ENCODE results near the gene RCN2.

RCN2 gene

DNA sequence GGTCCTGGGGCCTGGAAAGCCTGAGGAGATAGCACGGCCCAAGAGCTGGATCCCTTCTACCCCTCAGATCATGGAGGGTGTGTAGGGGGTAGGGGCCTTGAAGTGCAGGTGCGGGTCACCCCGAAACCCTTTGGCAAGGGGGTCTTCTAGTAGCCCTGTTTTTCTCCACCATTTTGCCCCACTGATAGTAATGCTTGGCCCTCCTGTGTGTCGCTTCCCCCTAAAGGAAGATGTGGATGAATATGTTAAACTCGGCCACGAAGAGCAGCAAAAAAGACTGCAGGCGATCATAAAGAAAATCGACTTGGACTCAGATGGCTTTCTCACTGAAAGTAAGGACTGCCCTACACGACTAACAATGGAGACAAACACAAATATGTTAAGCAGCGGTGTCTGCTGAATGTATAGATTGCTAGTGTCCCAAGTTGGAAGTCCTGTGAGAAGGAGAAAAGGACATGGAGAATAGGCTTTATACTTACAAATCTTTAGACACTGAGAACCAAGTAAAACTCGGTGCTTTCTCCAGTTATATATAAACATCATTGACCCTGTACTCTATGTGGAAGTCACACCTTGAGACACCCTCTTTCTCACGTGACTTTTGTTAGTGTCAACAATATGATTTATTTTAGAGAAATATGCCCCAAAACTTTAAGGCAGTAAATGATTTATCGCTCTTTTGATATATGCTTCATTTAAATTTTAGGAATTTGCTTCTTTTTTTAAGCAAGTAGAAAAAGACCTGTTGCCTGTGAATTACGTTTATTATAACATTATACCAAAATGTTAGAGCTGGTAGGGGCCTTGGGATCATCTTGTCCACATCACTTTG, 802 bp downstream of the RCN2 start:
- POLR2A ChIA-PET: no interaction called here
- CTCF ChIA-PET: interaction anchor here (1.3 kb wide), 1 partner anchor 9 kb away, joined by 4 read pairs; no protein-coding TSS in a partner anchor
- peak; percentile 18 to 49 (median 37) for DNase-seq
- Histone ChIP-seq H3K9me3 (ENCODE audit: control extremely low read depth in 1 of 5, control insufficient read depth in 4 of 5, insufficient read depth in 2 of 5, low read depth in 1 of 5, low read length in 4 of 5) (no peaks in the 10 kb centered on the region), H3K4me1 (ENCODE audit: control extremely low read depth in 1 of 4, control insufficient read depth in 4 of 4, insufficient read depth in 4 of 4, low read length in 3 of 4) (peaks cover 3 to 17% (median 10%) of the 10 kb centered on the region in 4 experiments), H3K27ac (ENCODE audit: insufficient read depth in 1 of 2, low read depth in 1 of 2, low read length in 2 of 2, poor library complexity in 1 of 2, severe bottlenecking in 2 of 2) (peak overlapping the region; percentile 65 to 86), H3K4me3 (ENCODE audit: control insufficient read depth in 1 of 7, extremely low read depth in 1 of 7, insufficient read depth in 4 of 7, low read depth in 2 of 7, low read length in 6 of 7) (peak overlapping the region; percentile 56 to 90 (median 83)), H3K36me3 (ENCODE audit: control insufficient read depth in 4 of 4, insufficient read depth in 4 of 4, low read length in 3 of 4) (peaks cover 6 to 31% (median 19%) of the 10 kb centered on the region in 4 experiments), H3K27me3 (replicated peaks in 2 of 5; ENCODE audit: control insufficient read depth in 4 of 5, insufficient read depth in 5 of 5, low read length in 4 of 5) (no peaks in the 10 kb centered on the region)
- WGBS (ENCODE audit: insufficient coverage): 0% methylated on average over 2 of the region's 14 CpGs

DNA sequence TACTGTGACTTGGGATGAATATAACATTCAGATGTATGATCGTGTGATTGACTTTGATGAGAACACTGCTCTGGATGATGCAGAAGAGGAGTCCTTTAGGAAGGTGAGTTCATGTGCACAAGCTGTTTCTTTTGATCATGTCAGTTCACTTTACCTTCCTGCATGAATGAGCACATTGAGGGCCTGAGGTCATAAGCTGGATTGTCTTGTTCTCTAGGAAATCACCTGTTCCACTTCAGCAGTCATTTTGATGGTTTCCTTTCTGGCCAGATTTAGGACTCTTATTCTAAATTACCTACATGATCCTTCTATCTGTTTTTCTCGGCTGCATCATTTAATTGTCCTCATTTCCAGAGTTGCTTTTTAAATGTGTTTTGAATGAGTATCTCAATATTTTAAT, 4.1 kb downstream of the RCN2 start:
- peak in 2 of 3 donors; percentile 6 to 22 for DNase-seq
- ChIA-PET POLR2A (no interaction called here), CTCF (interaction anchor here (0.6 to 1.6 kb wide), 5 partner anchors 12 to 561 kb away, joined by 3 to 4 read pairs (median 3); no protein-coding TSS in a partner anchor)
- H3K36me3 ChIP-seq (ENCODE audit: control insufficient read depth in 4 of 4, insufficient read depth in 4 of 4, low read length in 3 of 4): peaks cover 6 to 38% (median 24%) of the 10 kb centered on the region in 4 experiments
- no peaks in the 10 kb centered on the region for H3K27me3 ChIP-seq (replicated peaks in 2 of 5; ENCODE audit: control insufficient read depth in 4 of 5, insufficient read depth in 5 of 5, low read length in 4 of 5)
- peaks cover 3 to 16% (median 10%) of the 10 kb centered on the region in 4 experiments for H3K4me1 ChIP-seq (ENCODE audit: control extremely low read depth in 1 of 4, control insufficient read depth in 4 of 4, insufficient read depth in 4 of 4, low read length in 3 of 4)
- 85% methylated on average over 1 of the region's 2 CpGs for WGBS (ENCODE audit: insufficient coverage)
- H3K4me3 ChIP-seq (ENCODE audit: control insufficient read depth in 1 of 7, extremely low read depth in 1 of 7, insufficient read depth in 4 of 7, low read depth in 2 of 7, low read length in 6 of 7): no peak overlapping the region
- H3K9me3 ChIP-seq (ENCODE audit: control extremely low read depth in 1 of 5, control insufficient read depth in 4 of 5, insufficient read depth in 2 of 5, low read depth in 1 of 5, low read length in 4 of 5): no peaks in the 10 kb centered on the region
- no peak overlapping the region for H3K27ac ChIP-seq (ENCODE audit: insufficient read depth in 1 of 2, low read depth in 1 of 2, low read length in 2 of 2, poor library complexity in 1 of 2, severe bottlenecking in 2 of 2)

DNA sequence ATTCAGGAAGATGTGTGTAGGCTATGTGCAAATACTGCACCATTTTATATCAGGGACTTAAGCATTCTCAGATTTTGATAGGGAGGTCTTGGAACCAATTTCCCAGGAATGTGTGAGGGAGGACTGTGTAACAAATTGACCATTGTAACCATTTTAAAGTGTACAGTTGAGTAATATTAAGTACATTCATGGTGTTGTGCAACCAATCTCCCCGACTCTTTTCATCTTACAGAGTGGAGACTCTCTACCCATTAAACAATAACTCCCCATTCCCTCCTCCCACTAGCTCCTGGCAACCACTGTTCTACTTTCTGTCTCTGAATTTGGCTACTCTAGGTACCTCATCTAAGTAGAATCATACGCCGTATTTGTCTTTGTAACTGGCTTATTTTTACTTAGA, 5.1 kb downstream of the RCN2 start:
- peaks cover 6 to 38% (median 24%) of the 10 kb centered on the region in 4 experiments for H3K36me3 ChIP-seq (ENCODE audit: control insufficient read depth in 4 of 4, insufficient read depth in 4 of 4, low read length in 3 of 4)
- no peaks in the 10 kb centered on the region for H3K9me3 ChIP-seq (ENCODE audit: control extremely low read depth in 1 of 5, control insufficient read depth in 4 of 5, insufficient read depth in 2 of 5, low read depth in 1 of 5, low read length in 4 of 5)
- 100% methylated on average over 1 of the region's 3 CpGs for WGBS (ENCODE audit: insufficient coverage)
- POLR2A ChIA-PET: no interaction called here
- H3K4me3 ChIP-seq (ENCODE audit: control insufficient read depth in 1 of 7, extremely low read depth in 1 of 7, insufficient read depth in 4 of 7, low read depth in 2 of 7, low read length in 6 of 7): no peak overlapping the region
- no peak for DNase-seq
- peaks cover 0 to 10% (median 5%) of the 10 kb centered on the region in 4 experiments for H3K4me1 ChIP-seq (ENCODE audit: control extremely low read depth in 1 of 4, control insufficient read depth in 4 of 4, insufficient read depth in 4 of 4, low read length in 3 of 4)
- H3K27me3 ChIP-seq (replicated peaks in 2 of 5; ENCODE audit: control insufficient read depth in 4 of 5, insufficient read depth in 5 of 5, low read length in 4 of 5): no peaks in the 10 kb centered on the region
- no peak overlapping the region for H3K27ac ChIP-seq (ENCODE audit: insufficient read depth in 1 of 2, low read depth in 1 of 2, low read length in 2 of 2, poor library complexity in 1 of 2, severe bottlenecking in 2 of 2)
- CTCF ChIA-PET: no interaction called here

DNA sequence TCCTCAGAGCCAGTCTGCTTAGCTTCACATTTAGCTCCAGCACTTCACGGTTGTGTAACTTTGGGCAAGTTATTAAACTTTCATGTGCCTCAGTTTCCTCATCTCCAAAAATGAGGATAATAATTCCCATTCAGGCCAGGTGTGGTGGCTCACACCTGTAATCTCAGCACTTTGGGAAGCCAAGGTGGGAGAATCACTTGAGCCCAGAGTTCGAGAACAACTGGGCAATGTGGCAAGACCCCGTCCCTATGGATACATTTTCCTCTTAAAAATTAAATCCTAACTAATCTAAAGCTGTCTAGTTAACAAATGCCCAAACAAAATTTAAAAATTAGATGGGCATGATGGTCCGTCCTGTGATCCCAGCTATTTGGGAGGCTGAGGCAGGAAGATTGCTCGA, 7.2 kb downstream of the RCN2 start:
- no peak for DNase-seq
- Histone ChIP-seq H3K36me3 (ENCODE audit: control insufficient read depth in 4 of 4, insufficient read depth in 4 of 4, low read length in 3 of 4) (peaks cover 11 to 33% (median 21%) of the 10 kb centered on the region in 4 experiments), H3K27ac (ENCODE audit: insufficient read depth in 1 of 2, low read depth in 1 of 2, low read length in 2 of 2, poor library complexity in 1 of 2, severe bottlenecking in 2 of 2) (no peak overlapping the region), H3K4me1 (ENCODE audit: control extremely low read depth in 1 of 4, control insufficient read depth in 4 of 4, insufficient read depth in 4 of 4, low read length in 3 of 4) (no peaks in the 10 kb centered on the region), H3K9me3 (ENCODE audit: control extremely low read depth in 1 of 5, control insufficient read depth in 4 of 5, insufficient read depth in 2 of 5, low read depth in 1 of 5, low read length in 4 of 5) (no peaks in the 10 kb centered on the region), H3K4me3 (ENCODE audit: control insufficient read depth in 1 of 7, extremely low read depth in 1 of 7, insufficient read depth in 4 of 7, low read depth in 2 of 7, low read length in 6 of 7) (no peak overlapping the region), H3K27me3 (replicated peaks in 2 of 5; ENCODE audit: control insufficient read depth in 4 of 5, insufficient read depth in 5 of 5, low read length in 4 of 5) (no peaks in the 10 kb centered on the region)
- ChIA-PET POLR2A (no interaction called here), CTCF (no interaction called here)
- 100% methylated on average over 3 of the region's 5 CpGs for WGBS (ENCODE audit: insufficient coverage)

DNA sequence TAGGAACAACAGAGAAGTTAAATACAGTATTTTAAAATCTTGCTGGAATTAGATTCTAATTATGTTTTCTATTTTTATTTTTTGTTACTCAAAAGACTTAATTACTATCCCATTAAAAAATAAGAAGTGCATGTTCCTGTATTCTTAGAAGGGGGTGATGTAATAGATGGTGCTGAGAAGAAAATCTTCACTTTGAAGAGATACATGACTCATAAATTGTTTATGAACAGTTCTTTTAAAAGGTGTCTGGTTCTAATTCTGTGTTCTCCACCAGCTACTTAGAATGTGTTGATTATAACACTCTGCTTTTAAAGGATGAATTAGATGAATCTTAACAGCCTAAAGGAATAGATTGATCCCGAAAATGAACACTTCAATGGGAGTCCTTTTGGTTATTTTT, 8.2 kb downstream of the RCN2 start:
- Histone ChIP-seq H3K4me1 (ENCODE audit: control extremely low read depth in 1 of 4, control insufficient read depth in 4 of 4, insufficient read depth in 4 of 4, low read length in 3 of 4) (no peaks in the 10 kb centered on the region), H3K9me3 (ENCODE audit: control extremely low read depth in 1 of 5, control insufficient read depth in 4 of 5, insufficient read depth in 2 of 5, low read depth in 1 of 5, low read length in 4 of 5) (no peaks in the 10 kb centered on the region), H3K4me3 (ENCODE audit: control insufficient read depth in 1 of 7, extremely low read depth in 1 of 7, insufficient read depth in 4 of 7, low read depth in 2 of 7, low read length in 6 of 7) (no peak overlapping the region), H3K27ac (ENCODE audit: insufficient read depth in 1 of 2, low read depth in 1 of 2, low read length in 2 of 2, poor library complexity in 1 of 2, severe bottlenecking in 2 of 2) (no peak overlapping the region), H3K36me3 (ENCODE audit: control insufficient read depth in 4 of 4, insufficient read depth in 4 of 4, low read length in 3 of 4) (peaks cover 14 to 35% (median 23%) of the 10 kb centered on the region in 4 experiments), H3K27me3 (replicated peaks in 2 of 5; ENCODE audit: control insufficient read depth in 4 of 5, insufficient read depth in 5 of 5, low read length in 4 of 5) (no peaks in the 10 kb centered on the region)
- ChIA-PET CTCF (interaction anchor here (0.7 kb wide), 1 partner anchor 111 kb away, joined by 4 read pairs; no protein-coding TSS in a partner anchor), POLR2A (interaction anchor here (0.6 kb wide), 1 partner anchor 90 kb away, joined by 3 read pairs; no protein-coding TSS in a partner anchor)
- peak in 1 of 3 donors; percentile 9 for DNase-seq
- no CpG with 5 or more reads among the region's 1 CpG for WGBS (ENCODE audit: insufficient coverage)

DNA sequence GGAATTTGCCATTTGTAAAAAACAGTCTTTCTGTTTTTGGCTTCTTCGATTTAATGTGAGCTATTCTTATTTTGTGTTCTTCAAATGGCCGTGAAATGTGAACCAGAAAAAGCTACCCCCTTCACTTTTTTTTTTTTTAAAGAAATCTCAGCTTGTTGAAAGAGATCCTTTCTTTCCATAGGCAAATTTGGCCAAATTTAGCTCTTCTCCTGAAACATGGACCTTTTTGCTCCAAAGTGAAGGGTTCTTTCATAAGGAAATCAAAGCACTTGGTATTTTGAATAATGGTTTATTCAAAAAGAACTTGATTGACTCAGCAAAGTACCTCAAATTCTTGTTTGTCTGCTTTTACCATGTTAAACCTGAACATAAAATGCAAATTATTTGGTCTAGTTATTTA, 10.1 kb downstream of the RCN2 start:
- CTCF ChIA-PET: interaction anchor here (0.9 to 2.1 kb wide), 12 partner anchors 9 to 555 kb away, joined by 3 to 11 read pairs (median 4); partner anchors contain the start of gene RCN2
- no peaks in the 10 kb centered on the region for H3K9me3 ChIP-seq (ENCODE audit: control extremely low read depth in 1 of 5, control insufficient read depth in 4 of 5, insufficient read depth in 2 of 5, low read depth in 1 of 5, low read length in 4 of 5)
- no peak for DNase-seq
- WGBS (ENCODE audit: insufficient coverage): 80% methylated on average over 1 of the region's 2 CpGs
- POLR2A ChIA-PET: interaction anchor here (0.5 to 0.9 kb wide), 2 partner anchors 11 to 35 kb away, joined by 3 read pairs; no protein-coding TSS in a partner anchor
- H3K4me3 ChIP-seq (ENCODE audit: control insufficient read depth in 1 of 7, extremely low read depth in 1 of 7, insufficient read depth in 4 of 7, low read depth in 2 of 7, low read length in 6 of 7): no peak overlapping the region
- H3K27me3 ChIP-seq (replicated peaks in 2 of 5; ENCODE audit: control insufficient read depth in 4 of 5, insufficient read depth in 5 of 5, low read length in 4 of 5): no peaks in the 10 kb centered on the region
- H3K4me1 ChIP-seq (ENCODE audit: control extremely low read depth in 1 of 4, control insufficient read depth in 4 of 4, insufficient read depth in 4 of 4, low read length in 3 of 4): no peaks in the 10 kb centered on the region
- H3K27ac ChIP-seq (ENCODE audit: insufficient read depth in 1 of 2, low read depth in 1 of 2, low read length in 2 of 2, poor library complexity in 1 of 2, severe bottlenecking in 2 of 2): no peak overlapping the region
- H3K36me3 ChIP-seq (ENCODE audit: control insufficient read depth in 4 of 4, insufficient read depth in 4 of 4, low read length in 3 of 4): peaks cover 8 to 28% (median 21%) of the 10 kb centered on the region in 4 experiments

DNA sequence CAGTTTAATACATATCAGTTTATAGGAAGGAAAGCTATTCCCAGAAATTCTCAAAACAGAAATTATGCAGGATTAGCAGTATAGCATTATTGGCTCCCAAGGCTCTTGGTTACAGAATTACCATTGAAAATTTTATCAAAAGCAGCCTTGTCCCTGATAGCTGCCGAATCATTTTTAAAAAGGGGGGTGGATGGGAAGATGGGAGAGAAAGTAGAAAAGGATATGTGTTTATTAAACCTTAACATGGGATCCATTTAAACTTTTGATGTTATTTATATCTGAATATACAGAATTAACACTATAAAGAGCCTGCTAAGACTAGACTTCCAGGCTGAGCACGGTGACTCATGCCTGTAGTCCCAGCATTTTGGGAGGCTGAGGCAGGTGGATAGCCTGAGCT, 10.8 kb downstream of the RCN2 start:
- Histone ChIP-seq H3K4me1 (ENCODE audit: control extremely low read depth in 1 of 4, control insufficient read depth in 4 of 4, insufficient read depth in 4 of 4, low read length in 3 of 4) (peaks cover 0 to 7% (median 1%) of the 10 kb centered on the region in 4 experiments), H3K9me3 (ENCODE audit: control extremely low read depth in 1 of 5, control insufficient read depth in 4 of 5, insufficient read depth in 2 of 5, low read depth in 1 of 5, low read length in 4 of 5) (no peaks in the 10 kb centered on the region), H3K36me3 (ENCODE audit: control insufficient read depth in 4 of 4, insufficient read depth in 4 of 4, low read length in 3 of 4) (peaks cover 8 to 29% (median 19%) of the 10 kb centered on the region in 4 experiments), H3K4me3 (ENCODE audit: control insufficient read depth in 1 of 7, extremely low read depth in 1 of 7, insufficient read depth in 4 of 7, low read depth in 2 of 7, low read length in 6 of 7) (no peak overlapping the region), H3K27me3 (replicated peaks in 2 of 5; ENCODE audit: control insufficient read depth in 4 of 5, insufficient read depth in 5 of 5, low read length in 4 of 5) (no peaks in the 10 kb centered on the region), H3K27ac (ENCODE audit: insufficient read depth in 1 of 2, low read depth in 1 of 2, low read length in 2 of 2, poor library complexity in 1 of 2, severe bottlenecking in 2 of 2) (no peak overlapping the region)
- no peak for DNase-seq
- no CpG with 5 or more reads among the region's 2 CpGs for WGBS (ENCODE audit: insufficient coverage)
- ChIA-PET POLR2A (interaction anchor here (0.5 kb wide), 1 partner anchor 34 kb away, joined by 3 read pairs; no protein-coding TSS in a partner anchor), CTCF (interaction anchor here (0.8 to 2.1 kb wide), 8 partner anchors 8 to 554 kb away, joined by 3 to 11 read pairs (median 4); no protein-coding TSS in a partner anchor)
